Upper lobe of right lung (tissue), 1 donor: ENCODE measurements around the gene ADGRV1. TPM values are rescaled to one million over a fixed set of nuclear protein-coding genes. Genes with fewer than 3 reads are reported as not detected.
"Not testable (repeated sequence)": the region's sequence is repeated elsewhere in the genome, so short reads cannot be mapped to it uniquely, and the experiment has no call there.

Source experiments
- ATAC-seq: fragments of 200-7000 bp; cut with Tn5 transposase; one replicate; pipeline ENCODE4 v1.9.1; 2020; ENCODE audit warnings: mild to moderate bottlenecking, moderate library complexity
- DNase-seq: peaks from one replicate; pipeline ENCODE4 v3.0.0-alpha.2; 2020
- H3K27ac ChIP-seq: fragments of 200-600 bp; one replicate; pipeline ENCODE4 v1.8.0; 2022
- H3K27me3 ChIP-seq: fragments of 200-600 bp; one replicate; pipeline ENCODE4 v1.8.0; 2022; ENCODE audit warnings: mild to moderate bottlenecking
- H3K36me3 ChIP-seq: fragments of 200-600 bp; one replicate; pipeline ENCODE4 v1.8.0; 2022
- H3K4me1 ChIP-seq: fragments of 200-600 bp; one replicate; pipeline ENCODE4 v1.8.0; 2022
- H3K4me3 ChIP-seq: fragments of 200-600 bp; one replicate; pipeline ENCODE4 v1.8.0; 2022; ENCODE audit warnings: mild to moderate bottlenecking
- H3K9me3 ChIP-seq: fragments of 200-600 bp; one replicate; pipeline ENCODE4 v1.8.0; 2022
- CTCF ChIP-seq: fragments of 200-600 bp; IDR thresholded peaks from one replicate; pipeline ENCODE4 v1.8.0; 2022; ENCODE audit warnings: antibody characterized with exemption
- intact Hi-C: fragments of 100-400 bp; cut with DNase I; formaldehyde crosslinking; loops from one replicate; pipeline ENCODE4 v1.11.0; 2022
- total RNA-seq: library from RNA; stranded (reverse); fragmentation: NEBNext Ultra II Directional; extraction: Animal tissue kit (Norgen Biotek cat#: 25700); gene quantifications from one replicate; pipeline ENCODE4 v1.2.1, GENCODE V29; 2021
- donor health status: DM: no; HTN: yes; CAD: no; lungs with severe emphysema.

The ADGRV1 gene
- total RNA-seq, 1 donor from 2014 or later: 47.1 TPM

GRCh38 chr5:91033370-91033769, 474.8 kb downstream of the ADGRV1 start:
- Histone ChIP-seq H3K4me1 (no peaks in the 10 kb centered on the region), H3K9me3 (no peaks in the 10 kb centered on the region), H3K36me3 (no peaks in the 10 kb centered on the region), H3K4me3 (no peak overlapping the region), H3K27me3 (no peaks in the 10 kb centered on the region), H3K27ac (no peak overlapping the region)
- no peak for ATAC-seq
- intact Hi-C loops: no loop called here
- no peak for TF ChIP-seq CTCF
- no peak for DNase-seq

- ATAC-seq: no peak
- no peaks in the 10 kb centered on the region for H3K4me1 ChIP-seq
- H3K9me3 ChIP-seq: no peaks in the 10 kb centered on the region
- intact Hi-C loops: no loop called here
- no peaks in the 10 kb centered on the region for H3K27me3 ChIP-seq
- DNase-seq: no peak
- no peak for TF ChIP-seq CTCF
- H3K36me3 ChIP-seq: no peaks in the 10 kb centered on the region
- H3K27ac ChIP-seq: no peak overlapping the region
- H3K4me3 ChIP-seq: no peak overlapping the region
Measured at GRCh38 chr5:91038180-91038808, 479.7 kb downstream of the ADGRV1 start.

- H3K4me1 ChIP-seq, ATAC-seq, H3K4me3 ChIP-seq, H3K36me3 ChIP-seq, H3K9me3 ChIP-seq, H3K27ac ChIP-seq, DNase-seq, H3K27me3 ChIP-seq, intact Hi-C loops: not testable (repeated sequence)
Measured at GRCh38 chr5:91041132-91041531, 482.5 kb downstream of the ADGRV1 start.

GRCh38 chr5:91042247-91042935, 483.8 kb downstream of the ADGRV1 start:
- H3K4me1 ChIP-seq: no peaks in the 10 kb centered on the region
- DNase-seq: no peak
- no peaks in the 10 kb centered on the region for H3K9me3 ChIP-seq
- H3K4me3 ChIP-seq: no peak overlapping the region
- no peak for ATAC-seq
- no peak overlapping the region for H3K27ac ChIP-seq
- intact Hi-C loops: no loop called here
- no peaks in the 10 kb centered on the region for H3K27me3 ChIP-seq
- no peaks in the 10 kb centered on the region for H3K36me3 ChIP-seq
- no peak for TF ChIP-seq CTCF

- Histone ChIP-seq H3K4me3 (no peak overlapping the region), H3K9me3 (no peaks in the 10 kb centered on the region), H3K27me3 (no peaks in the 10 kb centered on the region), H3K36me3 (no peaks in the 10 kb centered on the region), H3K27ac (no peak overlapping the region), H3K4me1 (no peaks in the 10 kb centered on the region)
- no peak for TF ChIP-seq CTCF
- ATAC-seq (no peak), DNase-seq (no peak)
- intact Hi-C loops: no loop called here
Measured at GRCh38 chr5:91042936-91043255, 484.3 kb downstream of the ADGRV1 start.

- no peaks in the 10 kb centered on the region for H3K4me1 ChIP-seq
- no peak overlapping the region for H3K27ac ChIP-seq
- DNase-seq: no peak
- H3K36me3 ChIP-seq: no peaks in the 10 kb centered on the region
- no peak overlapping the region for H3K4me3 ChIP-seq
- no peaks in the 10 kb centered on the region for H3K27me3 ChIP-seq
- H3K9me3 ChIP-seq: no peaks in the 10 kb centered on the region
- TF ChIP-seq CTCF: no peak
- intact Hi-C loops: no loop called here
- ATAC-seq: no peak
Measured at GRCh38 chr5:91048073-91048472, 489.5 kb downstream of the ADGRV1 start.
